Stimulated activated CD4-positive, alpha-beta T cell treated with anti-CD3 and anti-CD28 coated beads, Interleukin-1b, Interleukin-23, amount 100 ng/mL, for 48 hours (primary cell): ENCODE results near the gene KLHL29.

Experiments
- DNase-seq: peaks from one replicate; pipeline ENCODE4 v3.0.0-alpha.2; 2020

The KLHL29 gene

GRCh38 chr2:23499439-23499838 lies 114.5 kb downstream of the KLHL29 start:
- no peak for DNase-seq

GRCh38 chr2:23500836-23501235 lies 115.9 kb downstream of the KLHL29 start:
- no peak for DNase-seq

GRCh38 chr2:23502096-23502495 lies 117.1 kb downstream of the KLHL29 start:
- no peak for DNase-seq

GRCh38 chr2:23503097-23503496 lies 118.1 kb downstream of the KLHL29 start:
- no peak for DNase-seq

- DNase-seq, result no peak
Observed at GRCh38 chr2:23503682-23504081, 118.7 kb downstream of the KLHL29 start.

- no peak for DNase-seq
Observed at GRCh38 chr2:23504591-23504990, 119.6 kb downstream of the KLHL29 start.

GRCh38 chr2:23505218-23505983 lies 120.4 kb downstream of the KLHL29 start:
- DNase-seq, result no peak

- no peak for DNase-seq
Observed at GRCh38 chr2:23505984-23506380, 121.0 kb downstream of the KLHL29 start.

GRCh38 chr2:23506531-23507266 lies 121.7 kb downstream of the KLHL29 start:
- DNase-seq, result no peak

GRCh38 chr2:23507267-23508065 lies 122.5 kb downstream of the KLHL29 start:
- DNase-seq, result no peak

GRCh38 chr2:23508066-23508390 lies 123.0 kb downstream of the KLHL29 start:
- no peak for DNase-seq

GRCh38 chr2:23509103-23509502 lies 124.1 kb downstream of the KLHL29 start:
- DNase-seq, result no peak

- DNase-seq, result no peak
Observed at GRCh38 chr2:23509596-23510292, 124.8 kb downstream of the KLHL29 start.

GRCh38 chr2:23510471-23510870 lies 125.5 kb downstream of the KLHL29 start:
- DNase-seq, result no peak

- no peak for DNase-seq
Observed at GRCh38 chr2:23512778-23513177, 127.8 kb downstream of the KLHL29 start.

GRCh38 chr2:23513245-23513871 lies 128.4 kb downstream of the KLHL29 start:
- no peak for DNase-seq

GRCh38 chr2:23513872-23514793 lies 129.2 kb downstream of the KLHL29 start:
- DNase-seq, result no peak

GRCh38 chr2:23516520-23517256 lies 131.7 kb downstream of the KLHL29 start:
- DNase-seq, result no peak

- no peak for DNase-seq
Observed at GRCh38 chr2:23518481-23519333, 133.7 kb downstream of the KLHL29 start.

GRCh38 chr2:23519334-23519651 lies 134.3 kb downstream of the KLHL29 start:
- DNase-seq, result no peak
